Cardiac muscle cell (in vitro differentiated cells and primary cell): Measurements from ENCODE around the gene FOXS1. TPM values are rescaled to one million over a fixed set of nuclear protein-coding genes. Genes with fewer than 3 reads are reported as not detected.
"Not testable (repeated sequence)": the region's sequence is repeated elsewhere in the genome, so short reads cannot be mapped to it uniquely, and the experiment has no call there.

Source experiments
- DNase-seq, 2 donors: peaks; one replicate each; pipeline versions ENCODE4 v3.0.0 to v3.0.0-alpha.2; 2010 to 2017; ENCODE audit warnings: low read depth in 1 of 2, low spot score in 1 of 2
- H3K27ac ChIP-seq: fragments of 200-600 bp; sonication (generic); 2 replicates; pipeline ENCODE4 v1.5.1; 2016
- H3K27me3 ChIP-seq: fragments of 200-600 bp; sonication (generic); 2 replicates; pipeline ENCODE4 v1.6.0; 2016; ENCODE audit warnings: control low read depth
- H3K36me3 ChIP-seq: fragments of 200-600 bp; sonication (generic); 2 replicates; pipeline ENCODE4 v1.5.1; 2016; ENCODE audit warnings: control low read depth
- H3K4me1 ChIP-seq: fragments of 200-600 bp; sonication (generic); 2 replicates; pipeline ENCODE4 v1.8.1; 2017; ENCODE audit warnings: low read depth, mild to moderate bottlenecking, mixed run types
- H3K4me3 ChIP-seq: fragments of 200-600 bp; sonication (generic); 2 replicates; pipeline ENCODE4 v1.5.1; 2016; ENCODE audit warnings: mild to moderate bottlenecking
- H3K9me3 ChIP-seq: fragments of 200-600 bp; sonication (generic); 2 replicates; pipeline ENCODE4 v1.5.1; 2017; ENCODE audit warnings: low read depth, mild to moderate bottlenecking, control low read depth
- polyA plus RNA-seq: library from polyadenylated mRNA; unstranded; fragments of >200 nt; fragmentation: Nextera tagmentation; extraction: Ambion mirVana; gene quantifications from 2 replicates; pipeline ENCODE4 v1.2.1, GENCODE V29; 2016
- total RNA-seq: library from RNA; depleted of rRNA; stranded (reverse); fragments of >200 nt; gene quantifications from 2 replicates; pipeline ENCODE4 v1.2.3, GENCODE V29; 2016
- TF ChIP-seq, protein P1 (sequence below): IDR thresholded peaks from 2 replicates; pipeline ENCODE4 v1.5.1; 2012; ENCODE audit warnings: low read depth, mild to moderate bottlenecking, low read length

FOXS1 gene
- total and polyA plus RNA-seq, 2 experiments from 2014 or later = 0.23 to 0.83 TPM

DNA sequence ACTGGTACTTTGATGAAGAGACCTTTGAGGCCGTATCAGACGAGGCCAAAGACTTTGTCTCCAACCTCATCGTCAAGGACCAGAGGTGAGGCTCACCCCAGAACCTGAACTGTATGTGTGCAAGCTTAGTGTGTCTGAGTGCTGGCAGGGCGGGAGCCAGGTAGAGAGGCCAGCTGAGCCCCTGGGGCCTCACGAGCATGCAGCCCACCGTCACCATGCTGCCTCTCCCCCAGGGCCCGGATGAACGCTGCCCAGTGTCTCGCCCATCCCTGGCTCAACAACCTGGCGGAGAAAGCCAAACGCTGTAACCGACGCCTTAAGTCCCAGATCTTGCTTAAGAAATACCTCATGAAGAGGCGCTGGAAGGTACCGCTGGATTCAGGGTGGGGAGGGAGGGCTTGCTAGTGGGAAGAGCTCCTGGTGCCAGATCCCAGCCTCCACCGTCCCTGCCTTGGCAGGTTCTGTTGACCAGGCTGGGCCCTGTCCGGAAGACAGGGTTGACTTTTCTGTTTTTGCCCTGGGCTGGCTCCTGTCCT is 13.6 kb downstream of the FOXS1 start:
- H3K9me3 ChIP-seq = no peaks in the 10 kb centered on the region
- no peaks in the 10 kb centered on the region for H3K36me3 ChIP-seq
- no peaks in the 10 kb centered on the region for H3K27me3 ChIP-seq
- no peak overlapping the region for H3K27ac ChIP-seq
- TF ChIP-seq, protein P1, sequence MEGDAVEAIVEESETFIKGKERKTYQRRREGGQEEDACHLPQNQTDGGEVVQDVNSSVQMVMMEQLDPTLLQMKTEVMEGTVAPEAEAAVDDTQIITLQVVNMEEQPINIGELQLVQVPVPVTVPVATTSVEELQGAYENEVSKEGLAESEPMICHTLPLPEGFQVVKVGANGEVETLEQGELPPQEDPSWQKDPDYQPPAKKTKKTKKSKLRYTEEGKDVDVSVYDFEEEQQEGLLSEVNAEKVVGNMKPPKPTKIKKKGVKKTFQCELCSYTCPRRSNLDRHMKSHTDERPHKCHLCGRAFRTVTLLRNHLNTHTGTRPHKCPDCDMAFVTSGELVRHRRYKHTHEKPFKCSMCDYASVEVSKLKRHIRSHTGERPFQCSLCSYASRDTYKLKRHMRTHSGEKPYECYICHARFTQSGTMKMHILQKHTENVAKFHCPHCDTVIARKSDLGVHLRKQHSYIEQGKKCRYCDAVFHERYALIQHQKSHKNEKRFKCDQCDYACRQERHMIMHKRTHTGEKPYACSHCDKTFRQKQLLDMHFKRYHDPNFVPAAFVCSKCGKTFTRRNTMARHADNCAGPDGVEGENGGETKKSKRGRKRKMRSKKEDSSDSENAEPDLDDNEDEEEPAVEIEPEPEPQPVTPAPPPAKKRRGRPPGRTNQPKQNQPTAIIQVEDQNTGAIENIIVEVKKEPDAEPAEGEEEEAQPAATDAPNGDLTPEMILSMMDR = no peak
- DNase-seq = no peak
- H3K4me1 ChIP-seq = no peaks in the 10 kb centered on the region
- H3K4me3 ChIP-seq = no peak overlapping the region

DNA sequence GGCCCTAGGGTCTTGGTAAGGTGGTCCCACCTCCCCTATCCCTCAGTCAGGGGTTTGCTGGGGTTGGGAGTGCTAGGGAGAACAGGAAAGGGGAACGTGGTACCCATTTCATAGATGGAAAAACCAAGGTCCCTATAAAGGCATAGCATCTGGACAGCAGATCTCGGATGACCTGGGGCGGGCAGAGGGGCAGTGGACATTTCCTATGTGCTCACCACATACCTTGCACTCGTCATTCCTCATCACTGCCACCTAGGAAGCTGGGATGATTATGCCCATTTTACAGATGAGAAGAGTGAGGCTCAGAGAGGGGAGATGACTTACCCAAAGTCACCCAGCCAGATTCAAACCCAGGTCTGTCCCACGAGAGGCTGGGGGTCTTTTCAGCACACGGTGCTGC is 14.2 kb downstream of the FOXS1 start:
- Histone ChIP-seq H3K36me3 (no peaks in the 10 kb centered on the region), H3K27ac (no peak overlapping the region), H3K4me1 (no peaks in the 10 kb centered on the region), H3K4me3 (no peak overlapping the region), H3K27me3 (no peaks in the 10 kb centered on the region), H3K9me3 (no peaks in the 10 kb centered on the region)
- DNase-seq = no peak
- TF ChIP-seq, protein P1 = no peak

DNA sequence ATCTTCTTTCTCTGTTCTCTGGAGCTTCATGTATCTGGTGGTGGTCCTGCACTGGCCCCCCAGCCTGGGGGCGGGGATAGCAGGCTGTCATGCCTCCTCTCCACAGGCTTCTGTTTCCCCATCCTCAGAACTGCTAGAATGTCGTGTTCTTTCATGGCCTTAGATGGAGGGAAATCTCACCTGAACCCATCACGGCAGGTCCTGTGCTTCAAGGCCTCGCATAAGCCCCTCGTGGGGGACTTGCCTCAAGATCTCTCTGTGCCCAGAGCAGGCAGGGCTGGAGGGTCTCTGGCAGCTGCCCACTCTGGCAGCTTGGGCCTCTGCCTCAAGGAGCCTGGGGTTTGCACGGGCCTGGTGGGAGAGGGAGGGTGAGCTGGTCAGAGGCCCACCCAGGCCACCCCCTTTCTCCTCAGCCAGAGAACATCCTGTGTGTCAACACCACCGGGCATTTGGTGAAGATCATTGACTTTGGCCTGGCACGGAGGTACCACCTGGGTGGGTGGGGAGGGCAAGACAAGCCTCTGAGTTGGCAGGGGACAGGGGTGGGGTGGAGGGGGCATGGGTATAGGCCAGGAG is 14.9 kb downstream of the FOXS1 start:
- H3K27ac ChIP-seq = no peak overlapping the region
- DNase-seq = no peak
- TF ChIP-seq, protein P1 = no peak
- H3K36me3 ChIP-seq = no peaks in the 10 kb centered on the region
- no peaks in the 10 kb centered on the region for H3K4me1 ChIP-seq
- H3K9me3 ChIP-seq = no peaks in the 10 kb centered on the region
- no peaks in the 10 kb centered on the region for H3K27me3 ChIP-seq
- H3K4me3 ChIP-seq = no peak overlapping the region

DNA sequence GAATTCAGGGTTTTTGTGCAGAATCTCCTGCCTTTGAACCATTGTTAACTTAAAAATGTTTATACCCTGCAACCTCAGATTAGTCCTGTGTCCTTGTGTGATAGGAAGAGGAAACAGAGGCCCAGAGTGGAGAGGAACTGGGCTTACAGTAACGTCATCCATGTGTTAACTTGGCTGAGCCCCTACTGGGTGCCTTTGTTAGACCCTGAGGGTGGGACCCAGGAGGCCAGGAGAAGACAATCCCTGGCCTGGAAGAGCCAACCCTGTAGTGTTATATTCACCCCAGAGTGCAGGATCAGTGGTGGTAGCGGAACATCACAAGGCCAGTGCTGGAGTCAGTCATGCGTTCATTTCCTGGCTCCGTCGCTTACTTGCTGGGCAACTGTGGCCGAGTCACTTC is 15.7 kb downstream of the FOXS1 start:
- H3K4me3 ChIP-seq = no peak overlapping the region
- no peaks in the 10 kb centered on the region for H3K9me3 ChIP-seq
- no peaks in the 10 kb centered on the region for H3K4me1 ChIP-seq
- DNase-seq = no peak
- no peaks in the 10 kb centered on the region for H3K36me3 ChIP-seq
- TF ChIP-seq, protein P1 = no peak
- H3K27me3 ChIP-seq = no peaks in the 10 kb centered on the region
- no peak overlapping the region for H3K27ac ChIP-seq

DNA sequence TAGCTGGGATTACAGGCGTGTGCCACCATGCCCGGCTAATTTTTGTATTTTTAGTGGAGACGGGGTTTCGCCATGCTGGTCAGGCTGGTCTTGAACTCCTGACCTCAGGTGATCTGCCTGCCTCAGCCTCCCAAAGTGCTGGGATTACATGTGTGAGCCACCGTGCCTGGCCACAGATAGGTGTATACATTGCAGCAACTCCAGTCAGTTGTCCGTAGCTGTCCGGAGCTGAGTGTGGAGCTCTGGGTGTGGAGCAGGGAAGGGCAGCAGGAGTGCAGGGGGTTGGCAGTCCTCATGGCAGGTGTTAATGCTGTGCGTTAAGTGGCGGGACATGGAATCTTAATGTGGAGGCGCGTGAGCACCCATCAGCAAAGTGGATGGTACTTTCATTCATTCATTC is 17.4 kb downstream of the FOXS1 start:
- H3K27ac ChIP-seq, H3K4me3 ChIP-seq, H3K27me3 ChIP-seq, H3K4me1 ChIP-seq, DNase-seq, H3K36me3 ChIP-seq, H3K9me3 ChIP-seq: not testable (repeated sequence)

DNA sequence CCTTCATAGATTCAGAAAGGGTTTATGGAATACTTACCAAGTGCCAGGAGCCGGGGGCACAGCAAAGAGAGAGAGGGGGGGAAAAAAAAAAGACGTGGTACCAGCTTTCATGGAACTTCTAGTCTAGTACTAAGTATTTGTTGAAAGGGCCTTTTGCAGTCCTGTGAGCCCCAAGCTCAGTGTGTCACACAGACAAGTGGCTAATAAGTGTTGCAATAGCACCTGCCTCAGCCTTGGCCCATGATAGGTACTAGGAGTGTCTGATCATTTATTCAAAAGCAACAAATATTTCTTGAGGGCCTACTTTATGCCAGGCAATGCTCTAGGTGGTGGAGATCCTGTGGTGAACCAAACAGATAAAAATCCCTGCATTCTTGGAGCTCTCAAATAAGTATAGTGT is 18.3 kb downstream of the FOXS1 start:
- no peak for DNase-seq
- no peak overlapping the region for H3K27ac ChIP-seq
- TF ChIP-seq, protein P1 = no peak
- no peaks in the 10 kb centered on the region for H3K27me3 ChIP-seq
- H3K4me1 ChIP-seq = peaks cover 5% of the 10 kb centered on the region
- no peak overlapping the region for H3K4me3 ChIP-seq
- no peaks in the 10 kb centered on the region for H3K9me3 ChIP-seq
- H3K36me3 ChIP-seq = no peaks in the 10 kb centered on the region
